Tibial nerve (tissue), 4 donors: Measurements from ENCODE around the gene TRAPPC2L. TPM values are rescaled to one million over a fixed set of nuclear protein-coding genes. Genes with fewer than 3 reads are reported as not detected.

Experiments used
- DNase-seq, 2 donors: peaks; one replicate each; pipeline ENCODE4 v3.0.0-alpha.2; 2019; ENCODE audit warnings: low spot score in 2 of 2
- H3K27ac ChIP-seq, 4 donors: fragments of 200-600 bp; sonication (generic) in 3 of 4; one replicate each; pipeline ENCODE4 v1.5.1; 2017 to 2019; ENCODE audit warnings: mild to moderate bottlenecking in 1 of 4
- H3K27me3 ChIP-seq, 2 donors: fragments of 200-600 bp; sonication (generic) in 1 of 2; one replicate each; pipeline versions ENCODE4 v1.5.1 to v1.6.0; 2017 to 2019
- H3K36me3 ChIP-seq, 3 donors: fragments of 200-600 bp; sonication (generic); one replicate each; pipeline ENCODE4 v1.5.1; 2018 to 2019
- H3K4me1 ChIP-seq, 4 donors: fragments of 200-600 bp; sonication (generic) in 3 of 4; one replicate each; pipeline ENCODE4 v1.5.1; 2017 to 2019
- H3K4me3 ChIP-seq, 4 donors: fragments of 200-600 bp; sonication (generic) in 3 of 4; one replicate each; pipeline ENCODE4 v1.5.1; 2017 to 2019; ENCODE audit warnings: mild to moderate bottlenecking in 1 of 4, moderate library complexity in 1 of 4
- H3K9me3 ChIP-seq, 4 donors: fragments of 200-600 bp; sonication (generic) in 3 of 4; one replicate each; pipeline ENCODE4 v1.5.1; 2017 to 2019
- CTCF ChIP-seq, 5 experiments: fragments of 200-600 bp in 3 of 5; fragments of 450-650 bp in 2 of 5; sonication (generic) in 3 of 5; IDR thresholded peaks; one replicate each; pipeline ENCODE4 v1.5.1; 2016 to 2019; ENCODE audit warnings: antibody characterized with exemption in 5 of 5, mild to moderate bottlenecking in 3 of 5, moderate library complexity in 2 of 5
- EP300 ChIP-seq, 2 donors: sonication (generic); formaldehyde crosslinking; IDR thresholded peaks; one replicate each; pipeline ENCODE4 v1.6.1; 2017; ENCODE audit warnings: antibody characterized with exemption in 2 of 2, mild to moderate bottlenecking in 1 of 2
- POLR2A ChIP-seq, 2 donors: fragments of 450-650 bp; IDR thresholded peaks; one replicate each; pipeline ENCODE4 v1.6.1; 2017; ENCODE audit warnings: antibody characterized with exemption in 2 of 2, mild to moderate bottlenecking in 2 of 2, moderate library complexity in 2 of 2
- WGBS, 2 donors: methylation state at CpG; one replicate each; pipeline ENCODE4 v1.1.5; 2018; 5-methylcytosine and 5-hydroxymethylcytosine counted together
- total RNA-seq, 4 donors: library from RNA; depleted of rRNA; stranded (reverse); fragments of >200 nt; gene quantifications; one replicate each; pipeline ENCODE4 v1.1.0, GENCODE V29; 2016

TRAPPC2L gene
- total RNA-seq, 4 donors from 2014 or later = 18.0 to 36.6 (median 22.9) TPM

- Histone ChIP-seq H3K27ac (no peak overlapping the region), H3K9me3 (no peaks in the 10 kb centered on the region), H3K4me1 (peaks cover 0 to 37% (median 3%) of the 10 kb centered on the region in 4 donors), H3K27me3 (peaks cover 0 to 13% of the 10 kb centered on the region in 2 donors), H3K36me3 (peaks cover 0 to 20% (median 0%) of the 10 kb centered on the region in 3 donors), H3K4me3 (no peak overlapping the region)
- 79 to 89% methylated on average over 18 to 25 of the region's 26 CpGs for WGBS, 2 donors
- no peak for DNase-seq
- TF ChIP-seq EP300 (IDR thresholded peaks at IDR 0.05) = no peak
- no peak for TF ChIP-seq POLR2A (IDR thresholded peaks at IDR 0.05)
- TF ChIP-seq CTCF (IDR thresholded peaks at IDR 0.05) = no peak
Measured at GRCh38 chr16:88882358-88883030, 25.6 kb downstream of the TRAPPC2L start.

- 89 to 91% methylated on average over 44 to 49 of the region's 49 CpGs for WGBS, 2 donors
- no peak for DNase-seq
- Histone ChIP-seq H3K27ac (no peak overlapping the region), H3K36me3 (peaks cover 0 to 18% (median 0%) of the 10 kb centered on the region in 3 donors), H3K4me3 (no peak overlapping the region), H3K9me3 (no peaks in the 10 kb centered on the region), H3K4me1 (peaks cover 0 to 44% (median 3%) of the 10 kb centered on the region in 4 donors), H3K27me3 (peaks cover 0 to 13% of the 10 kb centered on the region in 2 donors)
- TF ChIP-seq POLR2A (IDR thresholded peaks at IDR 0.05) (no peak), CTCF (IDR thresholded peaks at IDR 0.05) (no peak), EP300 (IDR thresholded peaks at IDR 0.05) (no peak)
Measured at GRCh38 chr16:88883117-88883895, 26.4 kb downstream of the TRAPPC2L start.

GRCh38 chr16:88883946-88884345 lies 27.0 kb downstream of the TRAPPC2L start:
- DNase-seq = no peak
- Histone ChIP-seq H3K27ac (no peak overlapping the region), H3K4me3 (no peak overlapping the region), H3K27me3 (peaks cover 0 to 13% of the 10 kb centered on the region in 2 donors), H3K36me3 (peaks cover 0 to 15% (median 0%) of the 10 kb centered on the region in 3 donors), H3K4me1 (peaks cover 0 to 49% (median 3%) of the 10 kb centered on the region in 4 donors), H3K9me3 (no peaks in the 10 kb centered on the region)
- no peak for TF ChIP-seq EP300 (IDR thresholded peaks at IDR 0.05)
- TF ChIP-seq POLR2A (IDR thresholded peaks at IDR 0.05) = no peak
- no peak for TF ChIP-seq CTCF (IDR thresholded peaks at IDR 0.05)
- 88 to 92% methylated on average over 10 to 11 of the region's 11 CpGs for WGBS, 2 donors

DNA sequence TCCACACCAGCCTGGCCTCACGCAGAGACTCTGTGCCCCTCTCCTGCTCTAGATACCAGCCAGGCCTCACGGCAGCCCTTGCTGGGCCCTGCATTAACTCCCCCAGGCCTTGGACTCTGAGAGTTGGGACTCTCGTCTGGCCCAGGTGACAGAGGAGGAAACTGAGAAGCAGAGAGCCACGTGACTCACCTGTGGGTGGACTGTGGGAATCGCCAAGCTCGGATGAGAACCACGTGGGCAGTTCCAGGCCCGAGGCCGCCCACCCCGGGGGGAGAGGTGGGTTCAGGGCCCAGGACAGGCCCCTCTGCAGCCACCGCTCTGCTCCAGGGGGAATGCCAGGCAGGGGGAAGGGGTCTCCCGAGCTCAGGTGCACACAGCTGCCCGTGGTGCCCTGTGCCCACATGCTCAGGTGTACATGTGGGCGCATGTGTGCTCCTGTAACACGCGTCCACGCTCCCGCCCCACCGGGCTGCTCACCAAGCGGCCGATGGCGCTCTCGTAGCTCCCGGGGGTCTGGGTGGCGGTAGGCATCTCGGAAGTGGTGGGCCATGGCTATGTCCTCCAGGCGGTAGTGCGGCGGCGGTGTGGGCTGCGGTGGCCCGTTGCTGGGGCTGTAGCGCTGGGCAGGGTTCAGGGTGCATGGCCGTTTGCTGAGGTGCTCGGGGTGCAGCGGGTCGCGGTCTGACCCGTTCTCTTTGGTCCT lies 27.8 kb downstream of the TRAPPC2L start:
- TF ChIP-seq CTCF (IDR thresholded peaks at IDR 0.05) (no peak), POLR2A (IDR thresholded peaks at IDR 0.05) (no peak), EP300 (IDR thresholded peaks at IDR 0.05) (no peak)
- no peaks in the 10 kb centered on the region for H3K9me3 ChIP-seq
- peaks cover 0 to 48% (median 3%) of the 10 kb centered on the region in 4 donors for H3K4me1 ChIP-seq
- peaks cover 0 to 13% of the 10 kb centered on the region in 2 donors for H3K27me3 ChIP-seq
- no peak for DNase-seq
- H3K27ac ChIP-seq = no peak overlapping the region
- no peak overlapping the region for H3K4me3 ChIP-seq
- peaks cover 0 to 10% (median 0%) of the 10 kb centered on the region in 3 donors for H3K36me3 ChIP-seq
- WGBS, 2 donors = 90 to 91% methylated on average over 21 to 39 of the region's 39 CpGs
